K562 (cell line): ENCODE data around the gene IFFO2. TPM values are rescaled to one million over a fixed set of nuclear protein-coding genes. Genes with fewer than 3 reads are reported as not detected.
A peak's percentile ranks its signal among the peaks of the same experiment; 100 is the strongest.

Experiments used
- ATAC-seq: fragments of 200-7000 bp; cut with Tn5 transposase; 3 replicates; pipeline ENCODE4 v1.9.1; 2020; ENCODE audit warnings: moderate library complexity
- BruUV-seq: library from RNA; stranded (reverse); fragments of 400-500 nt; replicated peaks from 2 replicates; lab custom pipeline; 2021; lab: Mats Ljungman, UMichigan
- CTCF ChIA-PET: fragments of 300-600 bp; formaldehyde crosslinking; extraction: SDS; loops from one replicate; lab custom pipeline; 2021; ENCODE audit warnings: low intra/inter-chr PET ratio; lab: Yijun Ruan, JAX
- POLR2A ChIA-PET: fragments of 300-600, 350-650 bp; sonication (Branson Sonifier 250); formaldehyde crosslinking; extraction: SDS; loops from one replicate; lab custom pipeline; 2021; ENCODE audit warnings: antibody characterized with exemption, inconsistent platforms; lab: Yijun Ruan, JAX
- DNase-seq, 4 experiments: peaks; one replicate each; pipeline versions ENCODE4 v3.0.0 to v3.0.0-alpha.2; 2011 to 2018; ENCODE audit warnings: low spot score in 3 of 4, mixed read lengths in 3 of 4; ENCODE audit errors: extremely low read depth in 1 of 4
- FAIRE-seq: peaks from 2 replicates; lab custom pipeline; 2011; peaks lifted over from hg19 to GRCh38; lab: Jason Lieb, UNC
- H2AFZ ChIP-seq: 2 replicates; pipeline ENCODE4 v1.6.0; 2011; ENCODE audit warnings: low read depth, low read length, control low read depth, inconsistent platforms
- H3K27ac ChIP-seq: fragments of 200-600 bp; 3 replicates; pipeline ENCODE4 v1.8.0; 2011; ENCODE audit warnings: low read depth, mild to moderate bottlenecking, control low read depth, inconsistent platforms, low read length, moderate library complexity, mixed read lengths; ENCODE audit errors: extremely low read depth
- H3K27me3 ChIP-seq, 2 experiments: fragments of 300-600 bp in 1 of 2; 2 replicates in 1 of 2; 3 replicates in 1 of 2; pipeline versions ENCODE4 v1.6.0 to v1.8.0; 2011; ENCODE audit warnings: inconsistent platforms in 2 of 2, low read length in 2 of 2, mild to moderate bottlenecking in 1 of 2, mixed read lengths in 1 of 2, moderate library complexity in 1 of 2; ENCODE audit not compliant: control insufficient read depth in 2 of 2, insufficient read depth in 2 of 2
- H3K36me3 ChIP-seq: fragments of 300-600 bp; 3 replicates; pipeline ENCODE4 v1.8.0; 2011; ENCODE audit warnings: mild to moderate bottlenecking, low read length, inconsistent platforms; ENCODE audit not compliant: control insufficient read depth, insufficient read depth
- H3K4me1 ChIP-seq, 2 experiments: fragments of 200-600 bp in 1 of 2; replicated peaks in 1 of 2; 2 replicates in 1 of 2; 3 replicates in 1 of 2; pipeline versions ENCODE4 v1.5.1 to v1.8.0; 2011; ENCODE audit warnings: inconsistent platforms in 2 of 2, low read length in 2 of 2, mild to moderate bottlenecking in 1 of 2, mixed read lengths in 1 of 2, moderate library complexity in 1 of 2; ENCODE audit not compliant: control insufficient read depth in 2 of 2, insufficient read depth in 2 of 2
- H3K4me2 ChIP-seq: 2 replicates; pipeline ENCODE4 v1.6.1; 2011; ENCODE audit warnings: low read length, control low read depth, inconsistent platforms, mixed read lengths; ENCODE audit not compliant: insufficient read depth
- H3K4me3 ChIP-seq: fragments of 200-600 bp; sonication (generic), shearing (Covaris generic); 2 replicates; pipeline ENCODE4 v1.5.1; 2016; ENCODE audit warnings: control low read depth, inconsistent platforms
- H3K79me2 ChIP-seq: fragments of 200-600 bp; 3 replicates; pipeline ENCODE4 v1.8.0; 2011; ENCODE audit warnings: low read length, inconsistent platforms; ENCODE audit not compliant: control insufficient read depth, insufficient read depth
- H3K9ac ChIP-seq, 2 experiments: 2 replicates each; pipeline versions ENCODE4 v1.6.0 to v1.6.1; 2011; ENCODE audit warnings: low read depth in 2 of 2, low read length in 2 of 2, control low read depth in 1 of 2, inconsistent platforms in 1 of 2, mild to moderate bottlenecking in 1 of 2, mixed read lengths in 1 of 2; ENCODE audit not compliant: insufficient read depth in 1 of 2
- H3K9me1 ChIP-seq: one replicate; pipeline ENCODE4 v1.6.0; 2011; ENCODE audit warnings: inconsistent platforms, mild to moderate bottlenecking, low read length, moderate library complexity; ENCODE audit not compliant: control insufficient read depth, insufficient read depth
- H3K9me3 ChIP-seq: replicated peaks from 2 replicates; pipeline ENCODE4 v1.5.1; 2011; ENCODE audit warnings: low read depth, low read length, inconsistent platforms; ENCODE audit not compliant: control insufficient read depth, insufficient read depth
- H4K20me1 ChIP-seq: replicated peaks from 2 replicates; pipeline ENCODE4 v1.6.1; 2011; ENCODE audit warnings: low read length, inconsistent platforms, mixed read lengths; ENCODE audit not compliant: control insufficient read depth, insufficient read depth
- ARID4B ChIP-seq: sonication (generic); formaldehyde crosslinking; IDR thresholded peaks from 2 replicates; pipeline ENCODE4 v1.8.0; 2022; ENCODE audit warnings: mild to moderate bottlenecking, missing genetic modification reagents
- GATA2 ChIP-seq: sonication (generic); formaldehyde crosslinking; IDR thresholded peaks from 2 replicates; pipeline ENCODE4 v1.4.0; 2020; ENCODE audit warnings: mild to moderate bottlenecking, missing genetic modification reagents
- GATAD2B ChIP-seq: fragments of 450-650 bp; IDR thresholded peaks from 2 replicates; pipeline ENCODE4 v1.6.1; 2017; ENCODE audit warnings: mild to moderate bottlenecking, borderline replicate concordance
- HCFC1 ChIP-seq: IDR thresholded peaks from 2 replicates; pipeline ENCODE4 v1.6.1; 2012; ENCODE audit warnings: low read depth, low read length, improper control_type of control experiment
- HDAC6 ChIP-seq: IDR thresholded peaks from 2 replicates; pipeline ENCODE4 v1.6.1; 2012; ENCODE audit warnings: low read depth, mild to moderate bottlenecking, control low read depth, inconsistent platforms, low read length, moderate library complexity
- HMBOX1 ChIP-seq: sonication (generic); IDR thresholded peaks from 2 replicates; pipeline ENCODE4 v1.6.1; 2016
- NFRKB ChIP-seq: fragments of 450-650 bp; IDR thresholded peaks from 2 replicates; pipeline ENCODE4 v1.6.1; 2016; ENCODE audit warnings: low read depth
- POLR2B ChIP-seq: fragments of 450-650 bp; IDR thresholded peaks from 2 replicates; pipeline ENCODE4 v1.6.1; 2018; ENCODE audit warnings: low read depth; ENCODE audit not compliant: partially characterized antibody
- RUNX1 ChIP-seq: sonication (generic); IDR thresholded peaks from 2 replicates; pipeline ENCODE4 v1.6.1; 2016; ENCODE audit warnings: antibody characterized with exemption, low read depth
- SRSF1 ChIP-seq: fragments of 200-400 bp; formaldehyde crosslinking; IDR thresholded peaks from 2 replicates; pipeline ENCODE4 v1.6.1; 2017; ENCODE audit warnings: mild to moderate bottlenecking, low read depth, low read length, moderate library complexity
- SRSF9 ChIP-seq: fragments of 200-400 bp; formaldehyde crosslinking; IDR thresholded peaks from 2 replicates; pipeline ENCODE4 v1.6.1; 2017; ENCODE audit warnings: low read depth, low read length, borderline replicate concordance
- ZNF518B ChIP-seq: fragments of 250-450 bp; sonication (Bioruptor Pico); IDR thresholded peaks from 2 replicates; pipeline ENCODE4 v1.5.0; 2021; ENCODE audit warnings: mild to moderate bottlenecking, moderate library complexity
- ZNF57 ChIP-seq: fragments of 450-650 bp; formaldehyde crosslinking; IDR thresholded peaks from 2 replicates; pipeline ENCODE4 v1.4.0; 2020; ENCODE audit warnings: mild to moderate bottlenecking, moderate library complexity
- ZNF695 ChIP-seq: fragments of 450-650 bp; formaldehyde crosslinking; IDR thresholded peaks from 2 replicates; pipeline ENCODE4 v1.4.0; 2020; ENCODE audit warnings: mild to moderate bottlenecking, moderate library complexity
- WGBS: fragments of 100-300 bp; shearing (Covaris generic); methylation state at CpG from one replicate; pipeline ENCODE4 v1.1.6; 2016; ENCODE audit warnings: low coverage, mixed read lengths; ENCODE audit not compliant: insufficient coverage; ENCODE audit errors: missing lambda C conversion rate; 5-methylcytosine and 5-hydroxymethylcytosine counted together
- in situ Hi-C: fragments of 300-500 bp; cut with MboI; formaldehyde crosslinking; loops from 4 replicates; pipeline ENCODE4 v1.15.0; 2018; ENCODE audit warnings: inconsistent platforms, mixed read lengths
- intact Hi-C: fragments of 100-400 bp; cut with micrococcal nuclease; formaldehyde crosslinking; loops from 2 replicates; pipeline ENCODE4 v1.14.2; 2022
- polyA plus RNA-seq, 8 experiments: library from polyadenylated mRNA; depleted of rRNA in 4 of 8; stranded (reverse) in 5 of 8; unstranded in 3 of 8; fragments of >200 nt; fragmentation: Nextera tagmentation in 2 of 8; fragmentation: Illumina TruSeq in 1 of 8; extraction: Ambion mirVana in 2 of 8; extraction: Trizol in 1 of 8; gene quantifications; 2 replicates each; pipeline versions ENCODE4 v1.2.1 to v1.2.3, GENCODE V29; 2011 to 2014; ENCODE audit warnings: inconsistent platforms in 1 of 8, missing spikeins in 1 of 8
- total RNA-seq, 7 experiments: library from RNA; depleted of rRNA in 6 of 7; stranded (reverse); fragments of >200 nt in 6 of 7; fragmentation: Illumina TruSeq in 2 of 7; extraction: Trizol in 2 of 7; gene quantifications; 2 replicates each; pipeline versions ENCODE4 v1.2.1 to v1.2.3, GENCODE V29; 2011 to 2021; ENCODE audit warnings: low replicate concordance in 1 of 7

IFFO2 gene
- total and polyA plus RNA-seq, 9 of the 15 experiments (the other 6 are each of a cell fraction or from before 2014, with no cell fraction given) = 0.15 to 1.0 (median 0.44) TPM; not detected in 2

- Histone ChIP-seq H3K9me3 (no peaks in the 10 kb centered on the region), H3K36me3 (peaks cover 9% of the 10 kb centered on the region; the same call in 1 of the 3 replicates), H3K27me3 (no peaks in the 10 kb centered on the region), H3K4me2 (no peak overlapping the region), H3K27ac (no peak overlapping the region), H4K20me1 (peaks cover 3% of the 10 kb centered on the region; the same call in 1 of the 2 replicates), H3K4me3 (no peak overlapping the region), H3K9ac (peak overlapping the region in 1 of 2 experiments; percentile 43; a peak in 1 of 4 replicates), H3K9me1 (no peaks in the 10 kb centered on the region), H2AFZ (no peak overlapping the region), H3K79me2 (no peaks in the 10 kb centered on the region), H3K4me1 (peaks cover 0 to 15% of the 10 kb centered on the region in 2 experiments; a peak in 1 of 5 replicates)
- no peak for ATAC-seq
- CTCF ChIA-PET = interaction anchor here (0.7 to 7.0 kb wide), 2 partner anchors 31 to 773 kb away, joined by 3 to 108 read pairs; no protein-coding TSS in a partner anchor
- POLR2A ChIA-PET = interaction anchor here (0.7 to 1.2 kb wide), 3 partner anchors 11 to 26 kb away, joined by 3 read pairs; no protein-coding TSS in a partner anchor
- WGBS = 64% methylated on average over 1 of the region's 1 CpG
- FAIRE-seq = no peak
- no peak for DNase-seq
- BruUV-seq = no TSS peak
- intact Hi-C loops = no loop called here
- TF ChIP-seq ZNF518B (no peak), SRSF1 (no peak), HCFC1 (no peak), HDAC6 (no peak), POLR2B (no peak), GATAD2B (no peak), HMBOX1 (no peak), ZNF57 (no peak), RUNX1 (no peak), ZNF695 (no peak), NFRKB (no peak), ARID4B (CRISPR knock-in tag) (no peak), GATA2 (CRISPR knock-in tag) (no peak), SRSF9 (no peak)
- in situ Hi-C loops = loop anchor here (10.0 kb wide), 2 partner anchors 364 to 774 kb away; no protein-coding TSS in a partner anchor
Observed at GRCh38 chr1:18880585-18880984, 75.9 kb downstream of the IFFO2 start.
